ENCODE data around the gene HTRA3. TPM values are rescaled to one million over a fixed set of nuclear protein-coding genes. Genes with fewer than 3 reads are reported as not detected.

Gene HTRA3
- total RNA-seq, 2 donors from 2014 or later: 33.8 to 124 TPM

DNA sequence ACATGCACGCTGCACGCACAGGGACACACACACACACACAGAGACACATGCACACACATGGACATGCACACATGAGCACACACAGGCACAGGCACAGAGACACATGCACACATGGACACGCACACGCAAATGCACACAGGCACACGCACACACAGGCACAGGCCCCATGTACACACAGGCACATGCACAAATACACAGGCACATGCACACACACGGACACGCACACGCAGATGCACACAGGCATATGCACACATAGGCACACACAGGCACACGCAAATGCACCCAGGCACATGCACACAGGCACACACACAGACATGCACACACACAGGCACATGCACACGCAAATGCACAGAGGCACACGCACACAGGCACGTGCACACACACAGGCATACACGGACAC lies 30.3 kb upstream of the HTRA3 start:
- no peak for DNase-seq (ENCODE audit: low spot score)
- no peak overlapping the region for H3K4me3 ChIP-seq
- TF ChIP-seq, protein P1, sequence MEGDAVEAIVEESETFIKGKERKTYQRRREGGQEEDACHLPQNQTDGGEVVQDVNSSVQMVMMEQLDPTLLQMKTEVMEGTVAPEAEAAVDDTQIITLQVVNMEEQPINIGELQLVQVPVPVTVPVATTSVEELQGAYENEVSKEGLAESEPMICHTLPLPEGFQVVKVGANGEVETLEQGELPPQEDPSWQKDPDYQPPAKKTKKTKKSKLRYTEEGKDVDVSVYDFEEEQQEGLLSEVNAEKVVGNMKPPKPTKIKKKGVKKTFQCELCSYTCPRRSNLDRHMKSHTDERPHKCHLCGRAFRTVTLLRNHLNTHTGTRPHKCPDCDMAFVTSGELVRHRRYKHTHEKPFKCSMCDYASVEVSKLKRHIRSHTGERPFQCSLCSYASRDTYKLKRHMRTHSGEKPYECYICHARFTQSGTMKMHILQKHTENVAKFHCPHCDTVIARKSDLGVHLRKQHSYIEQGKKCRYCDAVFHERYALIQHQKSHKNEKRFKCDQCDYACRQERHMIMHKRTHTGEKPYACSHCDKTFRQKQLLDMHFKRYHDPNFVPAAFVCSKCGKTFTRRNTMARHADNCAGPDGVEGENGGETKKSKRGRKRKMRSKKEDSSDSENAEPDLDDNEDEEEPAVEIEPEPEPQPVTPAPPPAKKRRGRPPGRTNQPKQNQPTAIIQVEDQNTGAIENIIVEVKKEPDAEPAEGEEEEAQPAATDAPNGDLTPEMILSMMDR (IDR thresholded peaks at IDR 0.05): no peak
- no peaks in the 10 kb centered on the region for H3K9me3 ChIP-seq
- H3K4me1 ChIP-seq: peaks cover 0 to 10% of the 10 kb centered on the region in 2 donors
- no peak overlapping the region for H3K27ac ChIP-seq
- no peaks in the 10 kb centered on the region for H3K27me3 ChIP-seq
- H3K36me3 ChIP-seq: no peaks in the 10 kb centered on the region

- Histone ChIP-seq H3K36me3 (no peaks in the 10 kb centered on the region), H3K27me3 (no peaks in the 10 kb centered on the region), H3K4me1 (peaks cover 0 to 10% of the 10 kb centered on the region in 2 donors), H3K9me3 (no peaks in the 10 kb centered on the region), H3K4me3 (no peak overlapping the region), H3K27ac (no peak overlapping the region)
- no peak for DNase-seq (ENCODE audit: low spot score)
- TF ChIP-seq, protein P1 (IDR thresholded peaks at IDR 0.05): no peak
These were observed 29.9 kb upstream of the HTRA3 start for GRCh38 chr4:8239661-8240060.

DNA sequence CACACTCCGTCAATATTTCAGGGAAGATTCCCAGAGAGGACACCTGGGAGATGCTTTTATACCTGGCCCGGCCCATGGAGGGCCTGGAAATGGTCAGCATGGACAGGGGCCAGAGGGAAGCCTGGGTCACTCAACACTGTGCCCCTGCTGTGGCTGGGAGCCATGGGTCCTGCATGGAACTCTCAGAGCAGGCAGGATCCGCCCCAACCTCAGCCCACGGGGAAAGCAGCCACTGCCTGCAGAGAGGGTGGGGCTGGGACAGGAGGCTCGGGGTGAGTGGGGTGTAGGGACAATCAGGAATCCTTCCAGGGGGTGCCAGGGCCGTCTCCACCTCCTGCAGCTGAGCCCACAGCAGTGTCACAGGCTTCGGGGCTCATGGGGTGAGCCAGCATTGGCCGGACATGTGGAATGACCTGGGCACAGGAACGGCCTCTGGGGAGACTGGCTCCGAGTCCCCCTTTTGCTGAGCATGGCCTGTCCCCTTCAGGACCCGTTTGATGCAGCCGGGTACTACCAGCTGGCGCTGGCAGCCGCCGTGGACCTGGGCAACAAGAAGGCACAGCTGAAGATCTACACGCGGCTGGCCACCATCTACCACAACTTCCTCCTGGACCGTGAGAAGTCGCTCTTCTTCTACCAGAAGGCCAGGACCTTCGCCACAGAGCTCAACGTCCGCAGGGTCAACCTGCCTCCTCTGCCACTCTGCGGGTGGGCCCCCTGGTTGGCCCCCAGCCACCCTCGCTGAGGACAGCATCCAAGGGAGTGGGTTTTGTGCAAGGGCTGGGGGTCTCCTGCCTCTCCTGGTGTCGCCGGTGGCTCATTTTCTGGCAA lies 29.1 kb upstream of the HTRA3 start:
- TF ChIP-seq, protein P1 (IDR thresholded peaks at IDR 0.05): no peak
- Histone ChIP-seq H3K4me3 (no peak overlapping the region), H3K36me3 (no peaks in the 10 kb centered on the region), H3K9me3 (no peaks in the 10 kb centered on the region), H3K4me1 (peaks cover 0 to 10% of the 10 kb centered on the region in 2 donors), H3K27me3 (no peaks in the 10 kb centered on the region), H3K27ac (no peak overlapping the region)
- no peak for DNase-seq (ENCODE audit: low spot score)

DNA sequence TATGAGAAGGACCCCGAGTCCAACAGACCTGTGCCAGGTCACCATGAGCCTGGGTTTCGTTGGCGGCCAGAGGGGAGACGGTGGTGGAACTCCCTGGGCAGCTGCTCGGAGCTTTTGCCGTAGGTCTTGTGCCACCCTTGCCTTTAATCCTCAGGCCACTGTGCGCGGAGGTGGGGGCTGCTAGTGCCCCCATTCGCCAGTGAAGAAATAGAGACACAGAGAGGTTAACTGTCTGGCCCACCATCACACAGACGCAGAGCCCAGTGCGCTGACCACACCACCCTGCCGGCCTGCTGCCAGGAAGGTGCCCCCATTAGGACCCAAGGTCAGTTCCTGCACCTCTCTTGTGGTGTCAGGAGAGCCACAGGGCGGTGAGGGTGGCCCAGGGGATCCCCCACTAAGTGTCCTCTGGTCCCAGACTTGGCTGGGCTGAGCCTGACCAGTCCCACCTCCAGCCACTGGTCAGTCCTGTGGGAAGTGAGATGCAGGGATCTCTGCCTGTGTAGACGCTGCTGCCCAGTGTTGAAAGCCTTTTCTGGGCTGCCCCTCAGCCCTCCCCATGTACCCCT lies 28.3 kb upstream of the HTRA3 start:
- TF ChIP-seq, protein P1 (IDR thresholded peaks at IDR 0.05): no peak
- Histone ChIP-seq H3K36me3 (no peaks in the 10 kb centered on the region), H3K27me3 (no peaks in the 10 kb centered on the region), H3K4me3 (no peak overlapping the region), H3K9me3 (no peaks in the 10 kb centered on the region), H3K4me1 (peaks cover 0 to 12% of the 10 kb centered on the region in 2 donors), H3K27ac (no peak overlapping the region)
- DNase-seq (ENCODE audit: low spot score): no peak

GRCh38 chr4:8241895-8242696 lies 27.5 kb upstream of the HTRA3 start:
- Histone ChIP-seq H3K36me3 (no peaks in the 10 kb centered on the region), H3K4me3 (no peak overlapping the region), H3K4me1 (peaks cover 0 to 20% of the 10 kb centered on the region in 2 donors), H3K27ac (peak overlapping the region; percentile 8 to 66), H3K9me3 (no peaks in the 10 kb centered on the region), H3K27me3 (no peaks in the 10 kb centered on the region)
- TF ChIP-seq, protein P1 (IDR thresholded peaks at IDR 0.05): peak; percentile 95 to 100
- DNase-seq (ENCODE audit: low spot score): peak; percentile 95
